NCI-H146 treated with DMSO at 0.1 percent for 48 hours (cell line): ENCODE data around the gene EED.
"Not testable (repeated sequence)": the region's sequence is repeated elsewhere in the genome, so short reads cannot be mapped to it uniquely, and the experiment has no call there.

Experiments
- DNase-seq: peaks from one replicate; lab custom pipeline; 2025; ENCODE audit not compliant: unreplicated experiment; lab: John Stamatoyannopoulos, UW

Gene EED

DNA sequence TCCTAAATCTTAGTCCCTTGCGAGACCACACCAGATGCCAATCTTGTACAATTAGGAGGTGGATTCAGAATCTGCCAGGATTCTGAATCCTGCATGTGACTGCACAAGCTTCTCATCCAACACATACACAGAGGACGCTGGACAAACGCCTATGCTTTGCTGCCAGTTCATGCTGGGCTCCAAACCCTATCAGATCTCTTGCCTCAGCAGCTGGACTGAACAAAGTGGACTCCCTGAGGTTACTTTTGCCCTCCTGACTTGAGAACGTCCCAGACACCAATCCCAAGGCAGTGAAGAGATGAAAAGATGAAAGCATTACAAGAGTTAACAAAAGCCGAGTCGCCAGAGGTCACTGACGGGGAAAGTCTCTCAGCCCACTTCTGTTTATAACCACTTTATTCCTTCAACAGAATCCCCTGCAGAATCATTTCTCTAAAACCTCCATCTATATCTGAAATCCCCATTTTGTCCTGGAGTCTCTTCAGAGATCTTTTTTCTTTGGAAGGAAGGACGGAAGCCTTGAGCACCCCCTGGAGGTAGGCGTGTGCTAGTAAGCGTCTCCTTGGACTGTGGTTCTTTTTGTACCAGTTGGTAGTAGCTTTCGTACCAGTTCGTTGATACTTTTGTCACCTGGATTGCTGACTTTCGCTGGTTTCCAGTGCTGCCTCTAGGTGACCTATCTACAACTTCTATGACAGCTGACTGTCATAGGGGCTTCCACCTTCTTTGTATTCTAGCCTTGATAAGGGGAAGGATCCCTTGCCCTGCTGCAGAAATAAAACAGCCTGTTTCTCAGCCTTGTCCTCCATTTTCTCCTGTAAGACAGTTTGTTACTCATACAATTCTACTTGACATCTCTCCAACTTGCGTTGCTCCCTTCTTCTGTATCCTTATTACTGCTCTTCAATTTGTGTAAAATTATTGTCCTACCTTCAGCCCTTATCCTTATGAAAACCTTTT is 26.1 kb upstream of the EED start:
- DNase-seq, result peak; percentile 55

DNA sequence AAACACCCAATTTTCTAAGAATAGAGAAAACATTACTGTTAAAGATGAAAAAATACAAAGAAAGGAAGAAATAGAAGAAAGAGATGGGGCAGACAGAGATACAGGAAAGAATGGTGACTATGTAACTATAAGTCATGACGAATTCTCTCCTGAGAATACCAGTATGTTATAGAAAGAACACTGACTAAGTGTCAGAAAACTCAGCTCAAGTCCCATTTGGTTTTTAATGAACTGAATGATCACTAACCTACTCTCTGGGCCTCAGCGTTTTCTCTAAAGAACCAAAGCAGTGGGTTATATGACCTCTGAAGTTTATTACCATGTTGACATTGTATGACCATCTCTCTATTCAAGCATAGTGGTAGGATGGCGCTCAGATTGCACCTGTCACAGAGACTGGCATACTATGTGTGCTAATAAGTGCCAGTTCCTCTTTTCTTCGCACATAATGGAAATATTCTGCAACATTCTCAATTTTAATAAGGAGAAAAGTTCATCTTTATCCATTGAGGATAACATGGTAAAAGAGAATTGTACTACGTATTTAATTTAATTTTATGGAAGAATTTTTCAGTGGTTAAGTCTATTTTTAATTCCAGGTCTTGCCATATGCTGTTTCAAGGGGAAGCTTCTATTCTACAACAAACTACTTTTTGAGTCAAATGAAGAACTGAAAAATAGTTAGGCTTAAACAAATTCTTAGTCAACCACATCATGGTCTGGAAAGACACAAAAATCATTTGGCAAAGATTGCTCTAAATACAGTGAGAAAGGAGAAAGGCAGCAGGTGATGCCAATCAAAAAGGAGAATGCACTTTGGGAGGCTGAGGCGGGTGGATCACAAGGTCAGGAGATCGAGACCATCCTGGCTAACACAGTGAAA is 25.0 kb upstream of the EED start:
- no peak for DNase-seq

DNA sequence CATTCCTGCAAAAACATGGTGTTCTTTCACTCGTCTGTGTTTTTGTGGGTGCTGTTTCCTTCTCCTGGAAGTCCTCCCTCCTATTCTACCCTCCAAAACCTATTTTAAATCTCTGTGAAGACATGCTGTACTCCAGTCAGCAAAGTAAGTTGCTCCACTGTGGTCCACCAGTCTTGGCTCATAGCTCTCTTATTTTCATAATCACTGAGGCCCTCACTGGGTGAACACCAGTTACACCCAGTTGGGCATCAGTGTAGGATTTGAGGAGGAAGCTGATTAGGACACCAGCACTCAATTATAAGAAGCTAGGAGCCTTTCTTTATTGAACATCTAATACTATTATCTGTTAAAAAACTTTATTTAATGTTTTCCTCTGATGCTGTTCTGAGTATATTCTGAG is 23.9 kb upstream of the EED start:
- DNase-seq, result no peak

DNA sequence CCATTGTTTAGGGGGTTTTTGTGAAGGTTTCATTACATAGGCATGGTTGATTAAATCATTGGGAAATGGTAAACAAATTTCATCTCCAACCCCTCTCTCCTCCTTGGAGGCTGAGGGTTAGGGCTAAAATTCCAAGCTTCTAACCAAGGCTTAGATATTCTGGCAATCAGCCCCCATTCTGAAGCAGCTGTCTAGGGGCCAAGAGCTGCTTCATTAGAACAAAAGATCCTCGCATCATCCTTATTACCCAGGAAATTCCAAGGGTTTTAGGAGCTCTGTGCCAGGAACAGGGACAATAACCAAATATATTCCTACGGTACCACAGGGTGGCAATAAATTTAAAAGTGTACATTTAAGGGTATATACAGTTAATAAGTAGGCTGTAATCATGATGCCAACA is 22.5 kb upstream of the EED start:
- DNase-seq, result no peak

DNA sequence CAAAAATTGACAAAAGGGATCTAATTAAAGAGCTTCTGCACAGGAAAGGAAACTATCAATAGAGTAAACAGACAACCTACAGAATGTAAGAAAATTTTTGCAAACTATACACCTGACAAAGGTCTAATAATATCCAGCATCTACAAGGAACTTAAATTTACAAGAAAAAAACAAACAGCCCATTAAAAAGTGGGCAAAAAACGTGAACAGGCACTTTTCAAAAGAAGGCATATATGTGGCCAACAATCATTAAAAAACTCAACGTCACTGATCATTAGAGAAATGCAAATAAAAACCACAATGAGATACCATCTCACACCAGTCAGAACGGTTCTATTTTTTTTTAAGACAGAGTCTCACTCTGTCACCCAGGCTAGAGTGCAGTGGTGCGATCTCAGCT is 20.0 kb upstream of the EED start:
- not testable (repeated sequence) for DNase-seq

DNA sequence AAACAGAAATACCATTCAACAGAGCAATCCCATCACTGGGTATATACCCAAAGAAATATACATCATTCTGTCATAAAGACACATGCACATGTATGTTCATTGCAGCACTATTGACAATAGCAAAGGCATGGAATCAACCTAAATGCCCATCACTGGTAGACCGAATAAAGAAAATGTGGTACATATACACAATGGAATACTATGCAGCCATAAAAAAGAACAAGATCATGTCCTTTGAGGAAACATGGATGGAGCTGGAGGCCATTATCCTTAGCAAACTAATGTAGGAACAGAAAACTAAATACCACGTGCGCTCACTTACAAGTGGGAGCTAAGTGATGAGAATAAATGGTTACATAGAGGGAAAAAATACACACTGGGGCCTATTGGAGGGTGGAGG is 19.2 kb upstream of the EED start:
- DNase-seq, result not testable (repeated sequence)

DNA sequence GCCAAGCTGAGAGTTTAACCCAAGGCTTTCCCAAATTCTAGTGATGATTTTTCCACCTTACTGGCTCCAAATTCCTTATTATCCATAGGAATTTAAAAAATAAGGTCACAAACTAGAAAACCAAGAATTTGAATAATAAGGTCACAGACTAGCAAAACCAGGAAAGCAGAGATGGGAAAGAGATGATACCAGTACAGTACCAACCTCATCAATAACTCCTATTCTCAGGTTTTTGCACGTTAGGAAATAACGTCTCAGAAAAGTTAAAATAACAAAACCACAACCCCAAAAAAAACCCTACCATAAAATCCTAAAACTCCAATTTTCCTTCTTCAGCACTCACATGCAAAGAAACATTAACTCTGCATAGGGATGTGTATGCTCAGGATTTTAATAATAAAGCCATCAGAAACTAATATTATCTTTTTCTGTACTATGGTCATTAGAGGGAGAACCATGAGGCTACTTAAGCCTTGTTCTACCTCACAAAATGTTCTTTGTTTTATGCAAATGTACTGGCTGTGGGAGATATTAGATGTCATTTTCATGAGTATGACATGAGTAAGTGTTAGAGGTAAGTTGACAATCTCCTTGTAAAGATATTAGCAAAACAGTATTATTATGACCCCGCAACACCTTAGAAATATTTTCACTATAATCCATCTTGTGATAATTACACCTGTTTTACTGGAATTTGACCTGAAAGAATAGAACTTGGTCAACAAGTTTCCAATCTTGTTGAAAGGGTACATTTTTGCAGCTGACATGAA is 16.1 kb upstream of the EED start:
- DNase-seq, result no peak

DNA sequence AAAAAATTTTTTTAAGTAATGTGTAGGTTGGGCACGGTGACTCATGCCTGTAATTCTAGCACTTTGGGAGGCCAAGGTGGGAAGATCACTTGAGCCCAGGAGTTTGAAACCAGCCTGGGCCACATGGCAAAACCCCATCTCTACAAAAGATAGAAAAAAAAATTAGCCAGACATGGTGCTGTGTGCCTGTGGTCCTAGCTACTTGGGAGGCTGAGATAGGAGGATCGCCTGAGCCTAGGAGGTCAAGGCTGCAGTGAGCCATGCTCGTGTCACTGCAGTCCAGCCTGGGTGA is 15.6 kb upstream of the EED start:
- not testable (repeated sequence) for DNase-seq

DNA sequence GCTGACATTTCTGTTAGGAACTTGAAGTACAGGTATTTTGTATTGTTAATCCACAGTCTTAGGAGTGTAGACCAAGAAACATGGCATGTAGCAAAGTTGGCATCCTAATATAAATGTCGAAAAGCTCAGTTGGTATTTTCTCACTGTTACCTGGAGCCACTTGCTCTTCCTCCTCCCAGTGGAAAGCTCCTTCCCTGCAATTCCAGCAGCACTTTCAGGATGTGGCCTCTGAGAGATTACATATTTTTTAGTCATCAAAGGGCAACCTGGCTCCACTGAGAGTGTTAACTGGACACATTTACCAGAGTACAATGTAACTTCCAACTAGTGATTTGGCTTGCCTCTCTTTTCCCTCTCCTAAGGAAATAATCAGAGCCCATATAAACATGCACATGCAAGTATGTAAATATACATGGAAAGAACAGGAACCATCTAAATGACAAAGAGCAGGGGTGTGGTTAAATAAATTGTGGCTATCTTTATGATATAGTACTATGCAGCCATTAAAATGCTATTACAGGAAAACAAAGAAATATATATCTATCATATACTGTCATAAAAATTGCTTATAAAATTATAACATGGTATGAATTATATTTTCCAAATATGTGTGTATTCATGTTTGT is 14.3 kb upstream of the EED start:
- DNase-seq, result no peak

DNA sequence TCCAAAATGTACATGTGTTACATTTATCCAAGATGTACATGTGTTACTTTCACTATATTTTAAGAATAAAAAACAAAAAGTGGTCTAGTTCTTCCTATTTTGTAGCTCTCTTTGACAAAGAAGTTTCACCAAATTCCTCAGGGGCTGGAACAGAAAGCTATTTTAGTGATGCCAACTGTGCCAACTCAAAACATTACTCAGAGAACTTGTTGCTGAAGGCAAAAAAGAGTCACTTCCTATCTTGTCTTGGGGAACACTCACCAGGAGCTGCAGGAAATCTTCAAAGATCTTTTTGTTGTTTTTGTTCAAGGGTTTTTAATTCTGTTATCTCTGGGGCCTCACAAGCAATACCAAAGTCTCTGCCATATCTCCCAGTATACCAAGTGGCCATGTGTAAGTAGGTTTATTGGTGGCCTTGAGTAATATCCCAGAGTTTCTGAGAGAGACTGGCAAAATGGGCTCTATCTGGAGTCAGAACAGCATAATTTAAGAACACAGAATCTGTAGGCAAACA is 13.6 kb upstream of the EED start:
- DNase-seq, result no peak

DNA sequence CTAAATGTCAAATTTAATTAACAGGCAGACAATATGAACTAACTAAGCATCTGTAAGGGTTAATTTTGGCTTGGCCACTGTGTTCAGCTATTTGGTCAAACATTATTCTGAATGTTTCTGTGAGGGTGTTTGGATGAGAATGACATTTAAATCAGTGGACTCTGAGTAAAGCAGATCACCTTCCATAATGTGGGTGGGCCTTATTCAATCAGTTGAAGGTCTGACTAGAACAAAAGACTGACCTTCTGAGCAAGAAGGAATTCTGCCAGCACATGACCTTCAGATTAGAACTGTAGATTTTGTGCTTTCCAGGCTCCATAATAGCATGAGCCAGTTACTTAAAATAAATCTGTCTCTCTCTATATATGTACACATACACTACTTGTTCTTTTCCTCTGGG is 12.0 kb upstream of the EED start:
- no peak for DNase-seq

DNA sequence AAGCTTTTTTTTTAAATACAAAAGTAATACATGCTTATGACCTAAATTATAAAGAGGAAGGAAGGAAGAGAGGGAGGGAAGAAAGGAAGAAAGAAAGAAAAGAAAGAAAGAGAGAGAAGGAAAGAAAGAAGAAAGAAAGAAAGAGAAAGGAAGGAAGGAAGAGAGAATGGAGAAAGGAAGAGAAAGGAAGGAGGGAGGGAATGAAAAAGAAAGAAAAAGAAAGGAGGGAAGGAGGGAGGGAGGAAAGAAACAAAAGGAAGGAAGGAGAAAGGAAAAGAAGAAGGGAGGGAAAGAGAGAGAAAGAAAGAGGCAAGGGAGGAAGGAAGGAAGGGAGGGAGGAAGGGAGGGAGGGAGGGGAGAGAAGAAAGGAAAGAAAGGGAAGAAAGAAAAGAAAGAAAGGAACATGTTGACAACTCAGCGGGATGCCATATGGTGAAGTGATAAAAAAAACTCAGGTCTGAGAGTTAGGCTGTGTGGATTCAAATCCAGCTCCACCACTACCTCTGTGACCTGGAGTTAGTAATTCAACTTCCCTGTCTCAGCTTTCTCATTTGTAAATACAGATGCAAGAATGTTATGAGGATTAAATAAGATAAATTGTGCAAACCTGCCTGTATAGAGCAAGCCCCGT is 9.6 kb upstream of the EED start:
- no peak for DNase-seq

DNA sequence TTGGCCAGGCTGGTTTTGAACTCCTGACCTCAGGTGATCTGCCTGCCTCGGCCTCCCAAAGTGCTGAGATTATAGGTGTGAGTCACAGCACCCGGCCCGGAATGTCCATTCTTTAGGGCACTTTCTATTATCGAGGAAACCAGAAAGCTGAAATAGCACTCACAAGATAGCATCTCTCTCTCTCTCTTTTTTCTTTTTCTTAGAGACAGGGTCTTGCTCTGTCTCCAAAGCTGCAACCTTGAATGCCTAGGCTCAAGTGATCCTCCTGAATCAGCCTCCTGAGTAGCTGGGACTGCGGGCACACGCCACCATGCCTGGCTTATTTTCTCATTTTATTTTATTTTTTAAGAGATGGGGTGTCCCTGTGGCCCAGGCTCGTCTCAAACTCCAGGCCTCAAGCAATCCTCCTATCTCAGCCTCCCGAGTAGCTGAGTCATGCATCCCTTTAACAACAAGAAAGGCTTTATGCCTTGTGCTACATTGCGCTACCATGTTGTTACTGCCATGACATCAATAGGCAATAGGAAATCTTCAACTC is 7.2 kb upstream of the EED start:
- DNase-seq, result no peak

DNA sequence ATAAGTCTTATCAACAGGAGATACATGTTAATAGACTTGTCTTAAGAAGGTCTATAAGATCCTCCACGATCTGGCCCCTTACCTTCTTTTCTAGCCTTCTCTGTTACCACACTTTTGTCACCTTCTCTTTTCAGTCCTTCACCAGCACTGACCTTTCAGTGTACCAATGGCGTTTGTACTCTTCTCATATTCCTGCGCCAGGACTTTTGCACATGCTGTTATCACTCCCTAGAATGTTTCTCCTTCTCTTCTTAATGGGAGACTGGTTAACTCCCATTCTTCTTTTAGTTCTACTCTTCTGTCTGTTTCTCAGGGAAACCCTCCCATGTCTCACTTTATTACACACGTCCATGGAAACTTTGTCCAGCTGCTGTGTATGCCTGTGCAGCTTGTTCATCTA is 4.4 kb upstream of the EED start:
- DNase-seq, result no peak

DNA sequence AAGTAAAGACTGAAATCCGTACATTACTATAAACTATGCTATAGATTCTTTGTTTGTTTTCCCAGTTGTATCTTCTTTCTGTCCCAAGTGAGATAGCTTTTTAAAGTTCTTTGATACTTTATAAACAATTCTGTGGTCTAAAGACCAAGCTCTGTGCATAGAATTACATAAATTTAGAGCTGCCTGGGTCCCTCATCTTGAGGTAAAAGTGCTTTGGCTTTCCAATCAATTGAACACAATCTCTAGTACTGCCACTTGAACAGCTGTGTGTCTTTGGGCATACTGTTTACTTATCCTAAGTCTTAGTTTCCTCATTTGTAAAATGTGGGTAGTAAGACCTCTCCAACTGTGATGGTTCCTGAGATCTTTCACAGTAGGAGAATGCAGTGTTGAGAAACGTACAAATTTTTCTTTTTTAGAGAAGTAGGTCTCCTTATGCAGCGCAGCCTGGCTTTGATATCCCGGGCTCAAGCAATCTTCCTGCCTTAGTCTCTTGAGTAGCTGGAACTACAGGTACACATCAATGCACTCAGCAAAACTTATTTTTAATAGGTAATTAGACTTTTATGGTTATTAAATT is 2.5 kb upstream of the EED start:
- DNase-seq, result no peak

DNA sequence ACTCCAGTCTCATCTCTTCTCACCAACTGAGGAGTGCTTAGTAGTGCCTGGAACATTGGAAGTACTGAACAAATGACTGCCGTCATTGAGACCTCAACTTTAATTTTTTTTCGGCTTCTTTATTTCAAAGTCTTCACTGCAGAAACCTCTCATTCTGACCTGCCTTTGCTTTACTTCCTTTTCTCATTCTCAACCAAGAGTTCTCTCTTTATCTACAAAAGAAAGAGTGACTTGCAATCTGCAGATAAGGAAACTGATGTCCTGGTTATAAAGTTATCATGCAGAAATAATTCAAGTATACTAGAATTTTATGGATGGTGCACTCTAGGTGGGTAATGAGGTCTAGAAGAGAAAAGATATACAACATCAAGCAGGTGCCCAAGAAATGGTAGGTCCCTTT is 1.2 kb upstream of the EED start:
- DNase-seq, result no peak

DNA sequence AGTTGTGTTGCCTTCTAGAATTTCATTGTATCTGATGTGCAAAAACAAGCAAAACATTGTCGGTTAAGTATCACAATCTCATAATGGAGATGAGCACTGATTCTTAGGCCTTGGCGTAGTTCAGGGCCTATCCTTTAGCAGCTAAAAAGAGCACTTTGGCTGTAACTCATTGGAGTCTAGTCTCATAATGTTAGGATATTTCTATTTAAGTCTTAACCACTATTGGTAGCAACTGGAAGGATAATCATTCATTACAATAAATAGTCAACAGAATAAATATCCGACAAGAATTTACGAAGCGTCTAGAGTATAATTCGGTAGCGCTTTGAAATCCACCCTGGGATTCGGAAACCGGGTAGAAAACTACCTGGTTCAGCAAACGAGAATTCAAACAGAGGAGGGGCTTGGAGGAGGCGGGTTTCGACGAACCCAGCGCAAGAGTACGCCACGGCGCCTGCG is 461 bp upstream of the EED start:
- DNase-seq, result no peak

DNA sequence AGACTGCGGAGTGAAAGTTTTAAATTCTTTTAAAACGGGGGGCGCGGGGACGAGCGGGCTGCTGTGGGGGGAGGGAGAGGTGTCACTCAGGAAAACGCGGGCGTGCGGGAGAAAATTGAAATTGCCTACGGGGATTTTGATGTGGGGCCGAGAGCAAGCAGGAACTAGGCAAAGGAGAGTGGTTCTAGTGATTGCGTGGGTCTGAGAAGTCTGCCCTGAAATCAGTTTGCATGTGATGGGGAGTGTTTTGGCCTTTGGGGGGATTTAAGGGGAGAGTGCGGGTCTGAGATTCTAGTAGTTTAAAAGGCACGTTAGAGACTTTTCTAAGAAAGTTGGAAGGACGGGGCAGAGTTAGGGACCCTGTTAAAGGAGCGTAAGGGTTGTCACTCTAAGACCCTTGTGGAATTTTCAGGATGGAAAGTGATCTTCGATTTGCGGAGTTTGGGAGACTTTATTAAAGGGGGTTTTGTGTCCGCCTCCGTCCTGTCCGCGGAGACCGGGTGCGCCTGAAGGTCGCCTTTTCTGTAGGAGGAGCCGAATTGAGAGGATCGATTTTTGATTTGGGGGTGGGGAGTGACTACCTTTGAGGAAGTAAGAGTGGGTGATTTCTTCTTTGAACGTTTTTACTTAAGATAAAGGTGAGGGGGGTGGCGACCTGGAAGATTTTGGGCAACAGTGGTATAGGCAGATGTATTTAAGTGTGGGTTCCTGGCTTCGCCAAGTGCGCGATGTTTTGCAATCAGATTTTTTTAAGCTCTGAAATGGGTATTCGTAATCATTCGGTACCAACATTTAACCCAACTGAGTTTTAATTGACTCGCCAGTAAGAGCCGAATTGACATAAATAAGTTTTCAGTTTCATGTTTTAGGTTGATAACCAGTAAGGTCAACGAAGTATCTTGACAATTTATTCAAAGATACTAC is 1.1 kb downstream of the EED start:
- peak; percentile 9 for DNase-seq

DNA sequence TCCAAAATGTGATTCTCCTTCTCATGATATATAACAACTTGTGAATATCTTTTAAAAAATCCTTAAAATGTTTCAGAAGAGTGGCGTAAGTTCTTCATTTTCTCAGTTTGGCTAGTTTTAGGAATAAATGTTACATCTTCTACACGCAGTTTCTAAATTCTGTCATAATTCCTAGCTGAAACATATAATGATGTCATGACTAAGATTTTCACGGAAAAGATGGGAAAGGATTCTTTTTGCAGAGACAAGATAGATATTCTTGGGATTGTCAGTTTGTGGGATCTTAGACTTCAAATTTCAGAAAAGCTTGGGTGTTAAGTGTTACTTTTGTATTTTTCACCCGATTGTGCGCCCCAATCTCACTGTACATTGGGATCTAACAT is 1.7 kb downstream of the EED start:
- no peak for DNase-seq
